ENCODE measurements around the gene CST9. TPM values are rescaled to one million over a fixed set of nuclear protein-coding genes. Genes with fewer than 3 reads are reported as not detected.

The CST9 gene
- total RNA-seq = not detected
- long read RNA-seq = 0 reads

DNA sequence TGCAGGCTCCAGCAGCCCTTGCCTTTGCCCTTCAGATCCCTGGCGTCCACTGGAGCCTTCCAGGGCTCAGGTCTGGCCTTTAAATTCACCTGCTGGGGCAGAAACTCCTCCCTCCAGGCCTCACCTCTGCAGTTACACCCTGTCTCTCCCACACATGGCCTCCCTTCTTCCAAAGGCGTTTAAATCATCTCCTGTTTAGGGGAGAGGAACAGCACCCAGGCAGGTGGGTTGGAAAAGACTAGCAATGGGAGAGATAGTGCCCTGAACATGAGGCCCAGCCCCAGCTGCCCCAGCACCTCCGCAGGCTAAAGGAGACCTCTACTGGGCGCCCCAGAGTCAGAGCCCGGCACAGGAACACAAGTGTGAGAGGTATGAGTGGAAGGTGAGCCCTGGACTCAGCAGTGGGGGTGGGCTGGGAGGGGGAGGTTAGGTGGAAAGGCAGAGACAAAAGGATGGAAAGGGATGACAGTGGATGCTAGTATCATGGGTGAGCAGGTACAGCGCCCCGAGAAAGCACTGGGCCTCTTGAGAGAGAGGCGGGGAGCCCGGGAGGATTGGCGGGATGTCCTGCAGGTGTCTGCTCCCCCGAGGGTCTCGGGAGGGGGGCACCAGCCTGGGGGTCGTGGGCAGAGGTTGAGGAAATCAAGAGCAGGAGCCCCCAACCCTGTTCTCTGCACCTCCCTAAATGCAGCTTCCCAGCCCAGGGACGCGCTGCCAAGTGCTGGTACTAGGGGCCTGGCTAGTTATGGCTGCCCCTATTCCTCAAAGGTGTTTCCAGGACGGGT is at the start of gene CST9:
CST9 (minus strand) TSS at position 51 of the 785 bp plus-strand sequence. CDS start 53 bp downstream, outside the sequence.
- DNase-seq (ENCODE audit: low spot score) = no peak

DNA sequence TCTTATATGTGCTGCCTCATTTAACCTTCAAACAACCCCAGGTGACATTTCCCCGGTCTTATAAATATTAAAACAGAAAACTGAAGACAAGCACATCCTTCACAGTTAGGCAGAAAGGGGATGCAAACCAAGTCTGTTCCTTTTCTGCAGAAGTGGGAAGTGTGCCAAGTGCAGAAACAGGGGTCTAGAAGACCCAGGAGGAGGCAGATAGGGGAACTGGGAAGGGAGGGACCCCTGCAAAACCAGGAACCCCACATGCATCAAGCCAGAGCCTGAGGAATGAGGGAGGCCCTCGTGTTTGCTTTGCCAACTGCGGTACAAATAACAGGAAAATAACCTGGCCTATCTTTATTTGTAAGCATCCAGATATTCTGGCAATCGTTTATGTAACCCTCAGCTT is 49.0 kb upstream of the CST9 start:
- no peak for DNase-seq (ENCODE audit: low spot score)

GRCh38 chr20:23654000-23654399 is 48.3 kb upstream of the CST9 start:
- no peak for DNase-seq (ENCODE audit: low spot score)

DNA sequence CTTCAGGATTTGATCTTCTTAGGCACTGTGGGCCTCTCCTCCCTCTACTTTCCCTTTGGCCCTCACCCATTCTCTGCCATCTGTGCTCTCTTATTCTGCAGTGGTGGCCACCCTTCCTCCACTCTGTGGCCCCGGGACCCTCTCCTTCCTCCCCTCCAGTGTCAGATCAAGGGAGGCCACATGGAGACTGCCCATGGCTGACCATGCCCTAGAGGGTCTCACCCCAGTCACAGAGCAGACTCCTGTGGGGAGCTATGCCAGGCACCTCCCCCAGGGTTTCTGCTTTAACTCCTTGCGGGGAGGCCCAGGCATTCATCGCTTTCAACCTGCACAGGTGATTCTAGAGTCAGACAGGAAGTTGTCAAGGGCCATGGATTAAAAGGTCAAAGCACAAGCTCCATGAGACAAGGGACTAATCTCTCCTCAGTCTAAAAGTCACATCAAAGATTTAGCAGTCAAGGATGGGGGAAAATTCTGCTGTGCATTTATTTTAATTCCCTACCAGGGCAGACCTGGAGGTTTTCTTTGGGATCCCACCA is 47.8 kb upstream of the CST9 start:
- DNase-seq (ENCODE audit: low spot score) = no peak

DNA sequence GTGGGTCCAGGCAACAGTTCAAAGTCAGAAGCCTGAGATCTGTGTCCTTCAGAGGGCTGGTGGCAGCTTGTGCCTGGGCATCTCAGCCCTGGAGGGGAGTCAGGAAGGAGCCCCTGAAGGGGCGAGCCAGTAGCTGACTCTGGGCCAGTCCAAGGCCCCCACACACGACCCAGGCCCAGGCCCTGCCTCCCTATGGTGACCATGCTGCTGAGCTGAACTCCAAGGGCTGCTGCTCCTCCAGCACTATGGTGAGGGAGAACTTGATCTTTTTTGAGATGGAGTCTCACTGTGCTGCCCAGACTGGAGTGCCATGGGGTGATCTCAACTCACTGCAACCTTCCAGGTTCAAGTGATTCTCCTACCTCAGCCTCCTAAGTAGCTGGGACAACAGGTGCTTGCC is 47.2 kb upstream of the CST9 start:
- no peak for DNase-seq (ENCODE audit: low spot score)

DNA sequence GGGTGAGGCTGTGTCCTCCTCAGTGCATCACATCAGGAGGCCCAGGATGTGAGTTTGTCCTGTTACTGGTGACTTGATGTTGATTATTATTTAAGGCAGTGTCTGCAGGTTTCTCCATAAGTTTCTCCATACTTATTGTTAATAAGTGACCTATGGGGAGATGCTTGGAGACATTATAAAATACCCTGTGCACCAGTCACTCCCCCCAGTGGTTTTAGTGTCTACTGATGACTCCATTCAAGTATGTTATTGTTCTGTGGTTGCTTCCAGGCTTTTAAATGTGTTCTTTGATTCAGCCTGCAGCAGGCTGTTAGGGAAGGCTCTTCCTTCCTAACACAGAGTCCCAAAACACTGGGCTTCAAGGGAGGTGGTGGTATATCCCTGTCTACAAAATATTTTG is 46.7 kb upstream of the CST9 start:
- DNase-seq (ENCODE audit: low spot score) = no peak

DNA sequence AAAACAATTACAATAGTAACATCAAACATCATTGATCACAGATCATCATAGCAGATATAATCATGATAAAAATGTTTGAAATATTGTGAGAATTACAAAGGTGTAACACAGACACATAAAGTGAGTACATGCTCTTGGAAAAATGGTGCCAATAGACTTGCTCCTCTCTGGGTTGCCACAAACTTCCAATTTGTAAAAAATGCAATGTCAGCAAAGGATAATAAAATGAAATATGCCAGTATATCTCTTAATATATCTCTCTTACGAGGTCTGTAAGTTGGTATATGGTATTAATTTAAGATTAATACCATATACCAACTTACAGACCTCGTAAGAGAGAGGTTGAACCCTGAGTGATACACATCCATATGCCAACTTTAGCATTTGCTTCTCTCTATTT is 45.4 kb upstream of the CST9 start:
- no peak for DNase-seq (ENCODE audit: low spot score)

DNA sequence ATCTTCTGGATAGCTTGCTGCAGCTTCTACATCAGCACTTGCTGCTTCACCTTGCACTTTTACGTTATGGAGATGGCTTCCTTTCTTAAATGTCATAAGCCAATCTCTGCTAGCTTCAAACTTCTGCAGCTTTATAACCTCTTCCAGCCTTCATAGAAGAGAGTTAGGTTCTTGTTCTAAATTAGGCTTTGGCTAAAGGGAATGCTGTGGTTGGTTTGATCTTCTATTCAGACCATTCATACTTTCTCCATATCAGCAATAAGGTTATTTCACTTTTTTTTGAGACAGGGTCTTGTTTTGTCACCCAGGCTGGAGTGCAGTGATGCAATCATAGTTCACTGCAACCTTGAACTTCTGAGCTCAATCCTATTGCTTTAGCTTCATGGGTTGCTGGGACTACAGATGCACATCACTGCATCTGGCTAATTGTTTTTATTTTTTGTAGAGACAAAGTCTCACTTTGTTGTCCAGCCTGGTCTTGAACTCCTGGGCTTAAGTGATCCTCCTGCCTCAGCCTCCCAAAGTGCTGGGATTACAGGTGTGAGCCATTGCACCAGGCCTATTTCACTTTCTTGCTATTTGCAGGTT is 44.2 kb upstream of the CST9 start:
- no peak for DNase-seq (ENCODE audit: low spot score)

GRCh38 chr20:23649242-23649641 is 43.5 kb upstream of the CST9 start:
- no peak for DNase-seq (ENCODE audit: low spot score)

- no peak for DNase-seq (ENCODE audit: low spot score)
These were observed 41.6 kb upstream of the CST9 start for GRCh38 chr20:23647346-23647745.

GRCh38 chr20:23646106-23646873 is 40.6 kb upstream of the CST9 start:
- DNase-seq (ENCODE audit: low spot score) = no peak

DNA sequence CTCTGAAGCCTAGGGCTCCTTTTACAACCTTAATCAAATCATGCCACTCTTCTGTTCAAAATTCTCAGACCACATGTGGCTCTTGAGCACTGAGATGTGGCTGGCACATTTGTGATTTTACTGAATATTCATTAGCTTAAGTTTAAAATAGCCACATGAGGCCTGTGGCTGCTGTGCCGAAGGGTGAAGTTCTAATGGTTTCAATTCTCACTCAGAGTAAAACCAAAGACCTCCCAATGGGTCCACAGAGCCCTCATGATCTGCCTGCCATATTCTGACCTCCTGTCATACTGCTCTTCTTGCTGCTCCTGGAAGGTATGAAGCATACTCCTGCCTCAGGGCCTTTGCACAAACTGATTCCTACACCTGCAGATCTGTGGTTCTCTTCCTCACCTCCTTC is 39.9 kb upstream of the CST9 start:
- DNase-seq (ENCODE audit: low spot score) = no peak

- no peak for DNase-seq (ENCODE audit: low spot score)
These were observed 38.4 kb upstream of the CST9 start for GRCh38 chr20:23644164-23644563.

GRCh38 chr20:23643659-23644058 is 37.9 kb upstream of the CST9 start:
- no peak for DNase-seq (ENCODE audit: low spot score)

DNA sequence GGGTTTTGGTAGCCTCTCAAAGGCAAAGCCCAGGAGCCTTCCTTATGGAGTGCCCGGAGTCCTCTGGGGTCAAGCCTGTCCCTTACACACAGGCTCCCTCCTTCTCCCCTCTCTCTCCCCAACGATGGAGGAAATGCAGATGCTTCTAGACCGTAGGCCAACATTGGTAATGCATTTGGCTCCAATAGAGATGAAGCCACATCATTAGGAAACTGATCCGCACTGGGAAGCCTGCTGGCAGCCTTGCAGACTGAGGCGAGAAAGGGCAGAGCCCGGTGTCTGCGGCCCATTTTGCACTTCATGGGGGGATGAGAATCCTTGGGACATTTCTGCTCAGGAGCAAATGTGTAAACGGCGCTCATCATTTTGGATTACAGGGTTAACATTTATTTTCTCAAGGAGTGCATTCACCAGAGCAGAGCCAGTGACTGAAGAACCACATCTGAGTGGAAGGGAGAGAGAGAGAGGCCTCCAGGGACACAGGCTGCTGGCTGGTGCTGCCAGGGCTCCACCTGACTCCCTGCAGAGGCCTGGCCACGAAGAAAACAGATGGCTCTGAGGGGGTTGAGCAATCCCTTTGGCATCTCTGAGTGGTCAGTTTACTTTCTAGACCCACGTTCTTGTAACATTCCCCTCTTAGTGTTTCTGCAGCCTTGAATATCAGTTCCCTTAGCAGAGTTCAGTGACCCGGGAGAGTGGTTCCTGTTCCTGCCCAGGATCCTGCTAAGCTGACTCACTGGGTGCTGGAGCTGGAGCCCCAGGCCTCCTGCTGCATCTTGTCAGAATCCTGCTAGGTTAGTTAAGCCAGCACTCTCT is 36.4 kb upstream of the CST9 start:
- no peak for DNase-seq (ENCODE audit: low spot score)

GRCh38 chr20:23640671-23641667 is 35.3 kb upstream of the CST9 start:
- DNase-seq (ENCODE audit: low spot score) = no peak

GRCh38 chr20:23640018-23640601 is 34.4 kb upstream of the CST9 start:
- no peak for DNase-seq (ENCODE audit: low spot score)

DNA sequence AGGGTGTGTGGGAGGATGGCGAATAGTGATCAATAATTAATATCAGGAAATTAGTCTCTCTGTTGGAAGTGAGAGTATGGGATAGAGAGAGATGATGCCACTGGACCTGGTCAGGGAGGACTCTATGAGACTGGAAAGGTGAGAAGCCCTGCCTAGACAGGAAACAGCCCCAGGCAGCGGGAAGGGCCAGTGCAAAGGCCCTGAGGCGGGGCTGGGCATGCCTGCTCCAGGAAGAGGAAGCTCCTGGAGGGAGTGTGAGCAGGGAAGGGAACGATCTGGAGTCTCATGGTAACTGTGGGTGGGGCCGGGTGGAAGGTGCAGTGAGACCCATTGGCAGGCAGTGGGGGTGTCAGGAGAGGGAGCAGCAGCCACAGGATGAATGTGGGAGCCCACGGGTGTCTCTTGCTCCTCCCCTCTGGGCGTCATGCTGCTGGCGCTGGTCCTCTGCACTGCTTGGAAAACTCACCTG is 33.8 kb upstream of the CST9 start:
- no peak for DNase-seq (ENCODE audit: low spot score)

DNA sequence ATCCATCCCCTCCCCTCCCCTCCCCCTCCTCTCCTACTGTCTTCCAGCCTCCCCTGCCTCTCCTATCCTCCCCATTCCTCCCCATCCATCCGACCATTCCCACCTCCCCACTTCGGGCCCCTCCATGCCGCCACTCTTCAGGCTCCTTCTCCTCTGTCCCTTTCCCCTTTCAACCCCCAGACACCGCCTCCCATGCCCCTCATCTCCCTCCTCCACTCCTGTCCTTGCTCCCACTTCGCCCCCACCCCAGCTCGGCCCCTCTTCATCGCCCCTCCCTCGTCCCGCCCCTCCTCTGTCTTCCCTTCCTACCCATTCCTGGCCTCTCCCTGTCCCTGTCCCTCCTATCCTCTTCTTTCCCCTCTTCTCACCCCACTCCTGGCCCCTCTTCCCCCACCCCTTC is 32.6 kb upstream of the CST9 start:
- DNase-seq (ENCODE audit: low spot score) = no peak

Measured in mesenteric fat pad (tissue), 1 donor.